Measurements from ENCODE around the gene UBASH3B. TPM values are rescaled to one million over a fixed set of nuclear protein-coding genes. Genes with fewer than 3 reads are reported as not detected.
A peak's percentile ranks its signal among the peaks of the same experiment; 100 is the strongest.

Gene UBASH3B
- total and polyA plus RNA-seq, 2 of the 13 experiments (the other 11 are each of a cell fraction or from before 2014, with no cell fraction given) = 4.4 to 7.6 TPM

DNA sequence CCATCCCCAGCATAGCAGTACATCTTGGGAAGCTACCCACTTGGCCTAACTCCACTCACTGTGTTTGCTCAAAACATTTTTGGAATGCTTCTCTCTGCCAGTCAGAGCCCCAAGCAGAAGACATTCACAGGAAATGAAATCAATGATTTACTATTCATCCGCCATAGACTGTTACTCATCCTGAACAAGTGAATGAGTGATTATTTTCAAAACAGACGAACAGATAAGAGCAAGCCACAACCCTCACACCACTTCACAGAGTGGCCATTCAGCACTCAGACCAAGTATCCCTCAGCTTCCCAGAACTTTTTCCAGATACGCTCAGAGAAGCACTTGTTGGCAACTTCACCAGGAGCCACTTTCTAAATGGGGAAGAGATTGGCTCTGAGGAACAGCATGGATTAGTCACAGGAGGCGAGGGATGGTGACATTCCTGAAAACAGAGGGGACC is 13.0 kb upstream of the UBASH3B start (continued):
- TF ChIP-seq, protein P1, sequence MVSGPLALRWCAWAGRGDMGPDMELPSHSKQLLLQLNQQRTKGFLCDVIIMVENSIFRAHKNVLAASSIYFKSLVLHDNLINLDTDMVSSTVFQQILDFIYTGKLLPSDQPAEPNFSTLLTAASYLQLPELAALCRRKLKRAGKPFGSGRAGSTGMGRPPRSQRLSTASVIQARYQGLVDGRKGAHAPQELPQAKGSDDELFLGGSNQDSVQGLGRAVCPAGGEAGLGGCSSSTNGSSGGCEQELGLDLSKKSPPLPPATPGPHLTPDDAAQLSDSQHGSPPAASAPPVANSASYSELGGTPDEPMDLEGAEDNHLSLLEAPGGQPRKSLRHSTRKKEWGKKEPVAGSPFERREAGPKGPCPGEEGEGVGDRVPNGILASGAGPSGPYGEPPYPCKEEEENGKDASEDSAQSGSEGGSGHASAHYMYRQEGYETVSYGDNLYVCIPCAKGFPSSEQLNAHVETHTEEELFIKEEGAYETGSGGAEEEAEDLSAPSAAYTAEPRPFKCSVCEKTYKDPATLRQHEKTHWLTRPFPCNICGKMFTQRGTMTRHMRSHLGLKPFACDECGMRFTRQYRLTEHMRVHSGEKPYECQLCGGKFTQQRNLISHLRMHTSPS (CRISPR knock-in tag; IDR thresholded peaks at IDR 0.05; ENCODE audit: low read depth) = peak; percentile 86
- peak; percentile 2 for TF ChIP-seq TBL1XR1 (IDR thresholded peaks at IDR 0.05; ENCODE audit: borderline replicate concordance, low read length, partially characterized antibody)
- peak; percentile 10; the same call in 1 of the 2 replicates for TF ChIP-seq MIER2 (CRISPR knock-in tag; IDR thresholded peaks at IDR 0.05)
- TF ChIP-seq, protein P2, sequence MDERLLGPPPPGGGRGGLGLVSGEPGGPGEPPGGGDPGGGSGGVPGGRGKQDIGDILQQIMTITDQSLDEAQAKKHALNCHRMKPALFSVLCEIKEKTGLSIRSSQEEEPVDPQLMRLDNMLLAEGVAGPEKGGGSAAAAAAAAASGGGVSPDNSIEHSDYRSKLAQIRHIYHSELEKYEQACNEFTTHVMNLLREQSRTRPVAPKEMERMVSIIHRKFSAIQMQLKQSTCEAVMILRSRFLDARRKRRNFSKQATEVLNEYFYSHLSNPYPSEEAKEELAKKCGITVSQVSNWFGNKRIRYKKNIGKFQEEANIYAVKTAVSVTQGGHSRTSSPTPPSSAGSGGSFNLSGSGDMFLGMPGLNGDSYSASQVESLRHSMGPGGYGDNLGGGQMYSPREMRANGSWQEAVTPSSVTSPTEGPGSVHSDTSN (CRISPR knock-in tag; IDR thresholded peaks at IDR 0.05) = peak; percentile 14; the same call in 1 of the 2 replicates
- TF ChIP-seq HOXA3 (CRISPR knock-in tag; IDR thresholded peaks at IDR 0.05) = no peak
- TF ChIP-seq SOX5 (CRISPR knock-in tag; IDR thresholded peaks at IDR 0.05; ENCODE audit: borderline replicate concordance) = peak; percentile 72; the same call in 1 of the 2 replicates
- 0 out of 2 replicates have a peak, but pooled peaks have one; percentile 44 for TF ChIP-seq BRD4 (CRISPR knock-in tag; IDR thresholded peaks at IDR 0.05)
- TF ChIP-seq MIER3 (CRISPR knock-in tag; IDR thresholded peaks at IDR 0.05; ENCODE audit: borderline replicate concordance) = 0 out of 2 replicates have a peak, but pooled peaks have one; percentile 61
- peak; percentile 69 for TF ChIP-seq SAP130 (CRISPR knock-in tag; IDR thresholded peaks at IDR 0.05; ENCODE audit: low read depth)
- no peak for TF ChIP-seq FOXA1 (IDR thresholded peaks at IDR 0.05)
- TF ChIP-seq FOXA1 (CRISPR knock-in tag; IDR thresholded peaks at IDR 0.05) = peak; percentile 86
- 0 out of 2 replicates have a peak, but pooled peaks have one; percentile 48 for TF ChIP-seq ZNF761 (CRISPR knock-in tag; conservative IDR thresholded peaks at IDR 0.05)
- peak; percentile 78 for TF ChIP-seq NCOA2 (CRISPR knock-in tag; IDR thresholded peaks at IDR 0.05)
- TF ChIP-seq KLF13 (CRISPR knock-in tag; IDR thresholded peaks at IDR 0.05) = no peak
- no peak for TF ChIP-seq ZBTB40 (IDR thresholded peaks at IDR 0.05)
- no peak for TF ChIP-seq ZBTB40 (CRISPR knock-in tag; IDR thresholded peaks at IDR 0.05)
- TF ChIP-seq SOX6 (IDR thresholded peaks at IDR 0.05) = no peak
- TF ChIP-seq SOX6 (CRISPR knock-in tag; IDR thresholded peaks at IDR 0.05) = peak; percentile 50
- TF ChIP-seq EP300 (IDR thresholded peaks at IDR 0.05; ENCODE audit: low read depth in 2 of 2, low read length in 2 of 2) = peak in 1 of 2 experiments; percentile 51; a peak in 1 of 4 replicates
- peak; percentile 53; the same call in 1 of the 2 replicates for TF ChIP-seq EP300 (CRISPR knock-in tag; IDR thresholded peaks at IDR 0.05; ENCODE audit: borderline replicate concordance)
- TF ChIP-seq JUNB (CRISPR knock-in tag; IDR thresholded peaks at IDR 0.05; ENCODE audit: borderline replicate concordance) = peak; percentile 72; the same call in 1 of the 2 replicates

All from HepG2 (cell line).